GM18907 (cell line): ENCODE results near the gene SMG5.

ENCODE experiments used
- ATAC-seq: cut with Tn5 transposase; IDR thresholded peaks from one replicate; pipeline ENCODE4 v1.9.1; 2021; ENCODE audit warnings: mild to moderate bottlenecking, moderate library complexity; ENCODE audit not compliant: unreplicated experiment

Gene SMG5

GRCh38 chr1:156283521-156283920 is 896 bp upstream of the SMG5 start:
- no peak for ATAC-seq

- peak; percentile 10 for ATAC-seq
These were observed 739 bp downstream of the SMG5 start for GRCh38 chr1:156281693-156282478.

- peak; percentile 42 for ATAC-seq
These were observed 1.3 kb downstream of the SMG5 start for GRCh38 chr1:156281281-156281680.

GRCh38 chr1:156279837-156280236 is 2.8 kb downstream of the SMG5 start:
- ATAC-seq: no peak

GRCh38 chr1:156276966-156277381 is 5.7 kb downstream of the SMG5 start:
- ATAC-seq: no peak

- ATAC-seq: no peak
These were observed 6.1 kb downstream of the SMG5 start for GRCh38 chr1:156276532-156276931.

GRCh38 chr1:156270314-156270713 is 12.3 kb downstream of the SMG5 start:
- no peak for ATAC-seq

- no peak for ATAC-seq
These were observed 14.3 kb downstream of the SMG5 start for GRCh38 chr1:156268336-156268735.

GRCh38 chr1:156266051-156266450 is 16.6 kb downstream of the SMG5 start:
- no peak for ATAC-seq

GRCh38 chr1:156263288-156263655 is 19.4 kb downstream of the SMG5 start:
- ATAC-seq: no peak

GRCh38 chr1:156262461-156263287 is 20.0 kb downstream of the SMG5 start:
- no peak for ATAC-seq

GRCh38 chr1:156260896-156261295 is 21.7 kb downstream of the SMG5 start:
- ATAC-seq: no peak

GRCh38 chr1:156259805-156260204 is 22.8 kb downstream of the SMG5 start:
- ATAC-seq: no peak

GRCh38 chr1:156258859-156259258 is 23.8 kb downstream of the SMG5 start:
- no peak for ATAC-seq

- no peak for ATAC-seq
These were observed 24.9 kb downstream of the SMG5 start for GRCh38 chr1:156257711-156258110.

- ATAC-seq: no peak
These were observed 29.0 kb downstream of the SMG5 start for GRCh38 chr1:156253634-156254033.

GRCh38 chr1:156251527-156251926 is 31.1 kb downstream of the SMG5 start:
- ATAC-seq: no peak

- no peak for ATAC-seq
These were observed 33.0 kb downstream of the SMG5 start for GRCh38 chr1:156249593-156249992.

GRCh38 chr1:156248323-156248683 is 34.3 kb downstream of the SMG5 start:
- no peak for ATAC-seq

GRCh38 chr1:156247460-156248322 is 34.9 kb downstream of the SMG5 start, which contains the start of gene PAQR6:
TSS of gene PAQR6 (minus strand) at chr1:156248056. CDS start at chr1:156246731, 1,325 bp downstream.
- no peak for ATAC-seq

- no peak for ATAC-seq
These were observed 35.7 kb downstream of the SMG5 start for GRCh38 chr1:156246781-156247459.
